Transverse colon (tissue), 4 donors: ENCODE results near the gene ELFN1.

Source experiments
- CTCF ChIP-seq, 5 experiments: fragments of 200-600 bp in 3 of 5; fragments of 450-650 bp in 2 of 5; sonication (generic) in 3 of 5; IDR thresholded peaks; 1 replicate in 2 of 5; 2 replicates in 3 of 5; pipeline ENCODE4 v1.5.1; 2016 to 2017; ENCODE audit warnings: antibody characterized with exemption in 5 of 5, inconsistent platforms in 3 of 5, mild to moderate bottlenecking in 2 of 5, moderate library complexity in 1 of 5
- EP300 ChIP-seq: sonication (generic); formaldehyde crosslinking; IDR thresholded peaks from one replicate; pipeline ENCODE4 v1.6.1; 2017; ENCODE audit warnings: antibody characterized with exemption, low read depth
- POLR2AphosphoS5 ChIP-seq, 3 donors: sonication (generic); formaldehyde crosslinking; IDR thresholded peaks; one replicate each; pipeline ENCODE4 v1.6.1; 2016; ENCODE audit warnings: antibody characterized with exemption in 3 of 3

DNA sequence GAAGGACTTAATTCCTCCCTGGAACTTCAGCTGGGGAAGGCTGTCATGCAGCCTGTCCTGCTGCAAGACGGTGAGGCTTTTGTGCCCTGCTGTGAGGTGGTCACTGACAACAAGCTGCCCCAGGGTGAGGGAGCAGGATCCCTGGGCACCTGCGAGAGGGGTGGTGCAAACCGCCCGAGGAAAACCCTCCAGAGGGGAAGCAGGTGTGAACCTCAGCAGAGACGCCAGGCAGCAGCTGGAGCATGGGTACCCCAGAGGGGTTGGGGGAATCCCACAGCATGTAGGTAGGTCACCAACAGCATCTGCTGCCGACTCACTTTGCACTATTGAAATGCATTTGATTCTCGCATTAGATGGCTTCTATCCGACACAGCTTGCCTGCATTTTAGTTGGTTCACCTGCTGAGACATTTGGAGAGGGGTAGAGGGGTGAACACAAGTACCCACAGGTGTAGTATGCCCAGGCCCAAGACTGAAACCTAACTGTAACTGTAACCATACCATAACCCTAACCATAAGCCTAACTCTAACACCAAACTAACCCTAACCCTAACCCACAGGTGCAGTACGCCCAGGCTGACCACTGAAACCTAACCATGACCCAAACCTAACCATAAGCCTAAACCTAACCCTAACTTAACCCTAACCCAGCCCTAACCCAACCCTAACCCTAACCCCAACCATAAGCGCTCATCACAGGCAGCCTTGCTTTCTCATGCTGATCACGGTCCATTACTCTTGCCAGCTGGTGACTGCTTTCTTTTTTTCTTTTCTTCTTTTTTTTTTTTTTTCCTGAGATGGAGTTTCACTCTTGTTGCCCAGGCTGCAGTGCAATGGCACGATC is 85.9 kb downstream of the ELFN1 start:
- TF ChIP-seq CTCF (IDR thresholded peaks at IDR 0.05) (no peak), POLR2AphosphoS5 (IDR thresholded peaks at IDR 0.05) (no peak), EP300 (no peak)
